Endothelial cell (in vitro differentiated cells): ENCODE data around the gene TREX2. TPM values are rescaled to one million over a fixed set of nuclear protein-coding genes. Genes with fewer than 3 reads are reported as not detected.

ENCODE experiments used
- DNase-seq: peaks from one replicate; pipeline ENCODE4 v3.0.0; 2021; ENCODE audit warnings: low spot score
- H3K27ac Mint-ChIP-seq: one replicate; pipeline ENCODE4 v1.8.0; 2021; ENCODE audit warnings: mixed read lengths, inconsistent platforms; ENCODE audit not compliant: unreplicated experiment
- H3K27me3 Mint-ChIP-seq: one replicate; pipeline ENCODE4 v1.8.0; 2021; ENCODE audit warnings: mild to moderate bottlenecking, moderate library complexity, mixed read lengths, inconsistent platforms; ENCODE audit not compliant: unreplicated experiment
- H3K36me3 Mint-ChIP-seq: one replicate; pipeline ENCODE4 v1.8.0; 2021; ENCODE audit warnings: mild to moderate bottlenecking, low read depth, mixed read lengths, inconsistent platforms; ENCODE audit not compliant: unreplicated experiment
- H3K4me1 Mint-ChIP-seq: one replicate; pipeline ENCODE4 v1.8.0; 2021; ENCODE audit warnings: mild to moderate bottlenecking, mixed read lengths, inconsistent platforms; ENCODE audit not compliant: unreplicated experiment
- H3K4me3 Mint-ChIP-seq: one replicate; pipeline ENCODE4 v1.8.0; 2021; ENCODE audit warnings: mild to moderate bottlenecking, mixed read lengths, inconsistent platforms; ENCODE audit not compliant: unreplicated experiment
- H3K9me3 Mint-ChIP-seq: one replicate; pipeline ENCODE4 v1.8.0; 2021; ENCODE audit warnings: mixed read lengths, inconsistent platforms; ENCODE audit not compliant: unreplicated experiment
- total RNA-seq: library from RNA; stranded (reverse); fragmentation: NEBNext Ultra II Directional; extraction: Animal tissue kit (Norgen Biotek cat#: 25700); gene quantifications from one replicate; pipeline ENCODE4 v1.2.1, GENCODE V29; 2021; ENCODE audit not compliant: unreplicated experiment
- TF ChIP-seq, protein P1 (sequence below): fragments of 200-600 bp; sonication (generic); IDR thresholded peaks from one replicate; pipeline ENCODE4 v1.5.0; 2021; ENCODE audit warnings: antibody characterized with exemption; ENCODE audit not compliant: unreplicated experiment

Gene TREX2
- total RNA-seq, 1 donor from 2014 or later: 1.5 TPM

DNA sequence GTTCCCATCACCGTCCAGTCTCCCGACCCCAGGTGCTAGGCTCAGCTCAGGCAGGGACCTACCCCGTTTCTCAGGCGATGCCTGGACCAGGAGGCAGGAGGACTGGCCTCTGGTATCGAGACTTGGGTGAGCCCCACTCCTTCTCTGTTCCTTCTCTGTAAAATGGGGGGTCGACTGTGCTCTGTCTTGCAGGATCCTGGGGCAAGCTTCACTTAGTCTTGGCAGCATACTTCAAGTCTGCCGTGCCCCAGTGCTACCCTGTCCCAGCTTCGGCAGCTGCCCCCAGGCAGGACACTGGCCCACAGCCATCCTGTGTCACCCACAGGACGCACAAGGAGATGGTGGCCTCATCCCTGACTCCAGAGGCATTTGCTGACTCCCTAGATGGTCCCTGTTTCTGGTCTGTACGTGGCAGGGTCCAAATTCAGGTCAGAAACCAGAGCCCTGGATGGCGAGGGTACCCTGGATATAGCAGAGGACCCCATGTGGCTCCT is 31.6 kb upstream of the TREX2 start:
- DNase-seq: no peak
- H3K4me3 Mint-ChIP-seq: no peak overlapping the region
- H3K27ac Mint-ChIP-seq: no peak overlapping the region
- peaks cover 22% of the 10 kb centered on the region for H3K4me1 Mint-ChIP-seq
- no peaks in the 10 kb centered on the region for H3K36me3 Mint-ChIP-seq
- H3K9me3 Mint-ChIP-seq: no peaks in the 10 kb centered on the region
- H3K27me3 Mint-ChIP-seq: peaks cover 2% of the 10 kb centered on the region
- TF ChIP-seq, protein P1, sequence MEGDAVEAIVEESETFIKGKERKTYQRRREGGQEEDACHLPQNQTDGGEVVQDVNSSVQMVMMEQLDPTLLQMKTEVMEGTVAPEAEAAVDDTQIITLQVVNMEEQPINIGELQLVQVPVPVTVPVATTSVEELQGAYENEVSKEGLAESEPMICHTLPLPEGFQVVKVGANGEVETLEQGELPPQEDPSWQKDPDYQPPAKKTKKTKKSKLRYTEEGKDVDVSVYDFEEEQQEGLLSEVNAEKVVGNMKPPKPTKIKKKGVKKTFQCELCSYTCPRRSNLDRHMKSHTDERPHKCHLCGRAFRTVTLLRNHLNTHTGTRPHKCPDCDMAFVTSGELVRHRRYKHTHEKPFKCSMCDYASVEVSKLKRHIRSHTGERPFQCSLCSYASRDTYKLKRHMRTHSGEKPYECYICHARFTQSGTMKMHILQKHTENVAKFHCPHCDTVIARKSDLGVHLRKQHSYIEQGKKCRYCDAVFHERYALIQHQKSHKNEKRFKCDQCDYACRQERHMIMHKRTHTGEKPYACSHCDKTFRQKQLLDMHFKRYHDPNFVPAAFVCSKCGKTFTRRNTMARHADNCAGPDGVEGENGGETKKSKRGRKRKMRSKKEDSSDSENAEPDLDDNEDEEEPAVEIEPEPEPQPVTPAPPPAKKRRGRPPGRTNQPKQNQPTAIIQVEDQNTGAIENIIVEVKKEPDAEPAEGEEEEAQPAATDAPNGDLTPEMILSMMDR: no peak

DNA sequence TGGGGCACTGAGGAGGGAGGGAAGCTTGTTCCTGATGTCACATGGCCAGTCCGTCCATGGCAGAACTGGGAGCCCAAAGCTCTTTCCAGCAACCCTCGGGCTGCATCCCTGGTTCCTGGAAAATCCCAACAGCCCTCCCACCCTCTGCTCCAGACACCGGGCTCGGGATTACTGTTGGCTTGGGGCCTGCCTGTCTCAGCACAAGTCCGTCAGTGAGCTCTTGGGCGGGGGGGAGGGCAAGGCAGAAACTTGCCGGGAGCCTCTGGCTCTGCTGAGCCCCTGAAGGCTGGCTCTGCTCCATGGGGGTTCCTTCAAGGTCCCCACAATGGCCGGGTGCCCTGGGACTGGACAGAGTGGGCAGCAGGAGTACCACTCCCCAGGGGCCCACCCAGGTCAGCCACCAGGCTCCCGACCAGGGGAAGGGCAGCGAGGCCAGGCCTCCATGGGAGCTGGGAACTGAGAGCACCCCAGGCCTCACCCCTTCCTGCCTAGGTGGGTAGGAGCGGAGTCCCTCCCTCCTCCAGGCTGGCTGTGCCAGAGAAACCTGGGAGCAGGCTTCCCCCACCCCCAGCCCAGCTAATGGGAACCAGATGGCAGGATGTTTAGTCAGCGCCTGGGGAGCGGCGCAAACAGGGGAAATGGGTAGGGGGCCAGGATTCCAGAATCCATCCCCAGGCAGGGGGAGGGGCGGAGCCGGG is 31.0 kb upstream of the TREX2 start:
- no peaks in the 10 kb centered on the region for H3K9me3 Mint-ChIP-seq
- H3K27me3 Mint-ChIP-seq: peaks cover 5% of the 10 kb centered on the region
- H3K4me1 Mint-ChIP-seq: peaks cover 22% of the 10 kb centered on the region
- no peaks in the 10 kb centered on the region for H3K36me3 Mint-ChIP-seq
- no peak overlapping the region for H3K4me3 Mint-ChIP-seq
- TF ChIP-seq, protein P1: no peak
- DNase-seq: peak; percentile 30
- H3K27ac Mint-ChIP-seq: no peak overlapping the region

DNA sequence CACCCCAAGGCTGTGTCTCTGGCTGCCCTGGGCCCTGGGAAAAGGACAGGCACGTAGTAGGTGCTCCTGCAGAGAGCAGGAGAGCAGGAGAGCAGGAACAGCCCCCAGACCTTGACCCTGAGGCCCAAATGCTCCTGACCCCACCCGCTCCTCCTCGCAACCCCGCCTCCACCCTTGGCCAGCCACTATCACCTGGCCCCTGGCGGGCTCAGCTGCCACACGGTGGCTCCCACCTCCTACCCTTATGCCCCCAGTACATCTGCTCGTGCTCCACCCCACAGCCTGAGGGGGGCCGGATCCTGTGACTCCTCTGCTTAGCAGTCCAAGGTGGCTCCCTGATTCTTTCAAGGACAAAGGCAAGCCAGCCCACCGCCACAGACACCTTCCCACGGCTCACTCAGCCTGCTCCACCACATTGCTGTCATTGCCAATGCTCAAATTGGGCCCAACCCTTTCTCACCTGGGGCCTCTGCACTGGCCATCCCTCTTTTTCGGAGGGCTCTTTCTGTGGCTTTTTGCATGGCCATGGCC is 30.0 kb upstream of the TREX2 start:
- no peak overlapping the region for H3K27ac Mint-ChIP-seq
- no peaks in the 10 kb centered on the region for H3K9me3 Mint-ChIP-seq
- TF ChIP-seq, protein P1: no peak
- peaks cover 22% of the 10 kb centered on the region for H3K4me1 Mint-ChIP-seq
- no peaks in the 10 kb centered on the region for H3K36me3 Mint-ChIP-seq
- H3K27me3 Mint-ChIP-seq: peaks cover 6% of the 10 kb centered on the region
- DNase-seq: no peak
- no peak overlapping the region for H3K4me3 Mint-ChIP-seq

DNA sequence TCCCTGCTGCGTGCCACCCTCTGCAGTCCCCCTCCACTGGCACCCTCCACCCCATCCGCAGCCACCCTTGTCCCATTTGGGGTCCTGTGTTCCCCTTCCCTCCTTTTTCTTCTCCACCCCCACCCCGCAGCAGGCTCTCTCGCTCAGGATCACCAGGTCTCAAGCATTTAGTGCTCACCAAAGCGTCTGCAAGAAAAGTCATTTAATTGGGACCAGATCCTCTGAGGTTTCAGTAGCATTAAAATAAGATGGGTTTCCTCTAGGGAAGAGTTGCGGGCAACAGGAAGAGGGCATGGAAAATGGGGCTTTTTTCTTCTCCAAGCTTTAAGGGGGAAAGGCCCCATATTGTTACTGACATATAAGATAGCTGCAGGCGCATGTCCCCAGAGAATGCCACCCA is 29.4 kb upstream of the TREX2 start:
- peaks cover 6% of the 10 kb centered on the region for H3K27me3 Mint-ChIP-seq
- H3K36me3 Mint-ChIP-seq: no peaks in the 10 kb centered on the region
- no peak overlapping the region for H3K27ac Mint-ChIP-seq
- peaks cover 22% of the 10 kb centered on the region for H3K4me1 Mint-ChIP-seq
- no peak overlapping the region for H3K4me3 Mint-ChIP-seq
- no peak for DNase-seq
- no peaks in the 10 kb centered on the region for H3K9me3 Mint-ChIP-seq
- TF ChIP-seq, protein P1: no peak

DNA sequence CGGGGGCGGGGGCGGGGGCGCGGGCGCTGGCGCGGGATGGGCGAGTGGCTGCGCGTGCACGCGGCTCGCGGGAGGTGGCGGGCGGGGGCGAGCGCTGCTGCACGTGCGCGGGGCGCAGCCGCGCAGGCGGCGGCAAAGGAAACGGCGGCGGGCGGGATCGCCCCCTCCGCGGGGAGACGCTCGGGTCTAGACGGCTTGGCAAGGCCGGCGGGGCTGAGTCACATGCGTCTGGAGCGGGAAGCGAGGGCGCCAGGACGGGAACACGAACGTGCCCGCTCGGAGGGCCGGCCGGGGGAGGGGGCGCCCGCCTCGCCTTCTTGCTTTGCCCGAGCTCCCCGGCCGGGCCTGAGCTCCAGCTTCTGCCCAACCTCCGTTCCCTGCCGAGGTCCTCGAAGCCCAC is 28.9 kb upstream of the TREX2 start:
- H3K4me1 Mint-ChIP-seq: peaks cover 22% of the 10 kb centered on the region
- H3K9me3 Mint-ChIP-seq: no peaks in the 10 kb centered on the region
- H3K4me3 Mint-ChIP-seq: no peak overlapping the region
- H3K27ac Mint-ChIP-seq: no peak overlapping the region
- H3K36me3 Mint-ChIP-seq: no peaks in the 10 kb centered on the region
- TF ChIP-seq, protein P1: no peak
- H3K27me3 Mint-ChIP-seq: peaks cover 6% of the 10 kb centered on the region
- DNase-seq: no peak
